ENCODE results near the gene P2RY2.

P2RY2 gene

DNA sequence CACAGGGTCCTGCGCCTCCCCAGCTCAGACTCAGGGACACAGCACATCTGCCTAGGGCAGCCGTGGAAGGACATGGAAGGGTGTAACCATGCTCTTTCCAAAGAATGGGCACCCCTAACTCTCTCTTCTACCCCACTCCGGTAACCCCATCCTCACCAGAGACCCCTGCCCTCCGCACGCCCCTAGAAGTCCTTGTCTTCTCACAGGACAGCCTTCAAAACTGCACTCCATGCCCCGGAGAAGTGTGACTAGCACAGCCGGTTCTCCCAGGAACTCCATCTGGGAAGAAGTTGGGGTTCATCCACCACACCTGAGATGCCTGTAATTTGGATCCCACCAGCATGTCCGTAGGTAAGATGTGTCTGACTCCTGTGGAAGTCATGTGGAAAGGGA lies 25.0 kb downstream of the P2RY2 start:
- H3K27ac Mint-ChIP-seq, result no peak overlapping the region
- CTCF ChIA-PET, result interaction anchor here (0.6 to 3.4 kb wide), 6 partner anchors 7 to 712 kb away, joined by 3 to 19 read pairs (median 5); no protein-coding TSS in a partner anchor
- H3K4me1 Mint-ChIP-seq, result peaks cover 7% of the 10 kb centered on the region

DNA sequence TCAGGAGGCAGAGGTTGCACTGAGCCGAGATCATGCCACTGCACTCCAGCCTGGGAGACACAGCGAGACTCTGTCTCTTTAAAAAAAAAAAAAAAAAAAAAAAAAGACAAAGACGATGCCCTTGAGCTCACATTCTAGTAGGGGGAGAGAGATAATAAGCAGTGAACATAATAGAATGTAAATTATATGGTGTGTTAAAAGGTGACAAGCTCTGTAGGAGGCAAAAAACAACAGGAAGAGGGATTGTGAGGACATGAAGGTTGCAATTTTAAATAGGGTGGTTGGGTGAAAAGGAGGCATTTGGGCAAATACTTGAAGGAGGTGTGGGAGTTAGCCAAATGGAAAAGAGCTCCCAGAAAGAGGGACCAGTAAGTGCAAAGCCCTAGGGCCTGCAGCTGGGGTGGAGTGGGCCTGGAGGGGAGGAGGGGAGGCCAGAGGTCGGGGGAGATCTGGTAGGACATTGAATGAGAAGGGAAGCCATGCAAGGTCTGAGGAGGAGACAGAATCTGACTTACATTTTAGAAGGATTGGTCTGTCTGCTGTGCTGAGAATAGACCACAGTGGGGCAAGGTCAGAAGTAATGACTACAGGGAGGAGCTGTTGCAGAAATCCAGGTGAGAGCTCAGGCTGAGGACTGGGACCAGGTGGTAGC lies 26.6 kb downstream of the P2RY2 start:
- Mint-ChIP-seq H3K4me3 (no peak overlapping the region), H3K9me3 (no peaks in the 10 kb centered on the region), H3K36me3 (no peaks in the 10 kb centered on the region), H3K4me1 (peaks cover 7% of the 10 kb centered on the region), H3K27me3 (peaks cover 51% of the 10 kb centered on the region), H3K27ac (no peak overlapping the region)
- DNase-seq, result peak; percentile 6
- CTCF ChIA-PET, result interaction anchor here (0.6 to 3.4 kb wide), 5 partner anchors 8 to 77 kb away, joined by 3 to 19 read pairs (median 3); no protein-coding TSS in a partner anchor

More for the DNA sequence above, 25.0 kb downstream of the P2RY2 start:
- DNase-seq, result no peak
- H3K27me3 Mint-ChIP-seq, result peaks cover 51% of the 10 kb centered on the region
- H3K4me3 Mint-ChIP-seq, result no peak overlapping the region
- no peaks in the 10 kb centered on the region for H3K36me3 Mint-ChIP-seq
- H3K9me3 Mint-ChIP-seq, result no peaks in the 10 kb centered on the region

DNA sequence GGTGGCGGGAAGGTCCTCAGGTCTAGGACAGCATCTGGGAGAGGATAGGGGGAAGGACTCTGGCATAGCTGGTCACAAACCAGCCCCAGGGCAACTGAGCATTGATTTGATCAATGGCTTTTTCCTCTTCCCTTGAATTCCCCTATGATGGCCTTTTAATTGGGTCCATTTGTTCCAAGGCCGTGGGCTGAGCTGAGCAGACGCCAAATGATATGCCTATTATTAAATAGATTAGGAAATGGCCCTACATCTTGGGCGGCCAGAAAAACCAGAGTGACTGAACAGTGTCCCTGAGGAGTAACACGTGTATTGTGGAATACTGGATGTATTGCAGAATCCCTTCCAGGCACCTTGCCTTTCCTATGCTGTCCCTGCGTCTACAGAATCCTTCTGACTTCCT lies 27.4 kb downstream of the P2RY2 start:
- no peak for DNase-seq
- CTCF ChIA-PET, result interaction anchor here (0.6 to 3.4 kb wide), 3 partner anchors 9 to 77 kb away, joined by 3 to 19 read pairs (median 3); no protein-coding TSS in a partner anchor
- H3K4me3 Mint-ChIP-seq, result no peak overlapping the region
- peaks cover 7% of the 10 kb centered on the region for H3K4me1 Mint-ChIP-seq
- no peaks in the 10 kb centered on the region for H3K36me3 Mint-ChIP-seq
- H3K9me3 Mint-ChIP-seq, result no peaks in the 10 kb centered on the region
- H3K27me3 Mint-ChIP-seq, result peaks cover 43% of the 10 kb centered on the region
- no peak overlapping the region for H3K27ac Mint-ChIP-seq

DNA sequence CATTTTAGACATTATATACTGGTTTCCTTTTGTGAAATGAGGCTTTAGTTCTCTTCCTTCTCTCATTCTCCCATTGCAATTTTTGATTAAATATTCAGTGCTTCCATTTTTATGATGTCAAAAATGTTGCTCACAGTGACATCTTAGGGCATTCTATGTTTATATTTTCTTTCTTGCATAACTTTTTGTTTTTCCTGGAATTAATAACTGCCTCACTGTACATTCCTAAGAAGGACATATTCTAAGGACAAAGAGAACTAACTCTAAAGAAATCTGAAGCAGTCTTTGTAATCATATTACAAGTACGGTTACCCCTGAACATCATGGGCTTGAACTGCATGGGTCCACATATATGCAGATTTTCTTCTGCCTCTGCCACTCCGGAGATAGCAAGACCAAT lies 28.2 kb downstream of the P2RY2 start:
- Mint-ChIP-seq H3K27me3 (peaks cover 35% of the 10 kb centered on the region), H3K36me3 (no peaks in the 10 kb centered on the region), H3K27ac (no peak overlapping the region), H3K4me1 (peaks cover 7% of the 10 kb centered on the region), H3K9me3 (no peaks in the 10 kb centered on the region), H3K4me3 (no peak overlapping the region)
- CTCF ChIA-PET, result interaction anchor here (3.4 kb wide), 1 partner anchor 10 kb away, joined by 19 read pairs; no protein-coding TSS in a partner anchor
- peak; percentile 8 for DNase-seq

DNA sequence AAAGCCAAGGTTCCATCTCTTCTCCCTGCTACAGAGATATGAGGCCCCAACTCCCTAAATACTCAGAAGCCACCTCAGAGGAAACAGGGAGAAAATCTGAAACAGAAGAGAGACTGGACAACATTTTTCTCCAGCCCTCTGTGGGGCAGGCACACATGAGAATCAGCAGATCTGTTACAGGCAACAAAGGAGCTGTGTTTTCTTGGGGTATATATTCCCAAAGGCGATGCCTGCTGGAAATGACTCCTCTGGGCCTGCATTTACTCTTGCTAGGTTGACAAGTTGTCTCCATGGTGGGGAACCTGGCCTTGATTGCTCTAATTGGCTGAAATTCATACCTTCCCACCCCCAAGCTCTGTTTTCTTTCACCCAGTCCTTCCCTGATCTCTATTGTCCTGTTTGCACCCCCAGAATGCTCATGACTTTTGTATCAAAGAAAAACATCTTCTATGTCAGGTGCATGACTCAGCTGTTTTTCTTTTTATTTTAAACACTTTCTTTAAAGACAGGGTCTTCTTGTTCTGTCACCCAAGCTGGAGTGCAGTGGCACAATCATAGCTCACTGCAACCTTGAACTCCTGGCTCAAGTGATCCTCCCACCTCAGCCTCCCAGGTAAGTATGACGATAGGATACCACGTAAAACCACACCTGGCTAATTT lies 30.6 kb downstream of the P2RY2 start:
- Mint-ChIP-seq H3K4me1 (peaks cover 7% of the 10 kb centered on the region), H3K4me3 (no peak overlapping the region), H3K36me3 (no peaks in the 10 kb centered on the region), H3K27ac (no peak overlapping the region), H3K9me3 (no peaks in the 10 kb centered on the region), H3K27me3 (peaks cover 16% of the 10 kb centered on the region)
- CTCF ChIA-PET, result no interaction called here
- peak; percentile 19 for DNase-seq

DNA sequence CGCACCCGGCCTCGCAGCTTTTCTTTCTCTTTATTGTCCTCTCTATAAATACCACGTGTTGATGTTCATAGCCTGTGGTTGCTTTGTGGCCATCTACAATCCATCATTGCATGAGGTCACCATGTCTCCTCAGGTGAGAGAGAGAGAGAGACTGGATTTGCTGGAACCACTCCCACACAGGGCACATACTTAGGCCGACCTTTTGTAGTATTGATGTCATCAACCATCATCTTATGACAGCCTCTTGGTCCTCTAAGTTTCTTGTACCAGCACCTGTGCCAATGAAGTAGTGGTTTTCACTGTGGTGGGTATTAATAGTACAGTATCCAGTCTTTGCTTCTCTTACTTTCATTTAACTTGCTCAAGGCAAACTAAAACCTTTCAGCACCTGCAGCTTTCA lies 31.2 kb downstream of the P2RY2 start:
- Mint-ChIP-seq H3K27ac (no peak overlapping the region), H3K4me3 (no peak overlapping the region), H3K4me1 (peaks cover 7% of the 10 kb centered on the region), H3K9me3 (no peaks in the 10 kb centered on the region), H3K27me3 (peaks cover 16% of the 10 kb centered on the region), H3K36me3 (no peaks in the 10 kb centered on the region)
- CTCF ChIA-PET, result no interaction called here
- no peak for DNase-seq

DNA sequence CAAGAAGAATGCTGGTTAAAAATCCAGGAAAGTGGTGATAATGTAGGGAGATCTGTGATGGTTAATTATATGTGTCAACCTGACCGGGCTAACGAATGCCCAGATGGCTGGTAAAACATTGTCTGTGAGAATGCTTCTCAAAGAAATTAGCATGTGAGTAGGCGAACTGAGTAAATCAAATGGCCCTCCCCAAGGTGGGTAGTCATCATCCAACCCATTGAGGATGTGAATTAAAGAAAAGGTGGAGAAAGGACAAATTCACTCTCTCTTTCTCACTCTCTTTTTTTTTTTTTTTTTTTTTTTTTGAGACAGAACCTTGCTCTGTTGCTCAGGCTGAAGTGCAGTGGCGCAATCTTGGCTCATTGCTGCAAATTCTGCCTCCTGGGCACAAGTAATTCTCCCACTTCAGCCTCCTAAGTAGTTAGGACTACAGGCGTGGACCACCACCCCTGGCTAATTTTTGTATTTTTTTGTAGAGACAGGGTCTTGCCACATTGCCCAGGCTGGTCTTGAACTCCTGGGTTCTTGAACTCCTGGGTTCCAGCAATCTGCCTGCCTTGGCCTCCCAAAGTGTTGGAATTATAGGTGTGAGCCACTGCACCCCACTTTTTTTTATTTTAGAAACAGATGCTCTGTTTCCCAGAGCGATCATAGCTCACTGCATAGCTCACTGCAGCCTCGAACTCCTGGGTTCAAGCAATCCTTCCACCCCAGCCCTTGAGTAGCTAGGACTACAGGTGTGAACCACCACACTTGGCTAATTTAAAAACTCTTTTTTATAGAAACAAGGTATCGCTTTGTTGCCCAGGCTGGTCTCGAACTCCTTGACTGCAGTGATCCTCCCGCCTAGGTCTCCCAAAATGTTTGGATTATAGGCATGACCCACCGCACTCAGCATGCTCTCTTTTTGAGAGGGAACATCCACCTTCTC lies 32.0 kb downstream of the P2RY2 start:
- Mint-ChIP-seq H3K4me3 (no peak overlapping the region), H3K9me3 (no peaks in the 10 kb centered on the region), H3K27ac (peak overlapping the region; percentile 13), H3K36me3 (no peaks in the 10 kb centered on the region), H3K4me1 (peaks cover 7% of the 10 kb centered on the region), H3K27me3 (peaks cover 11% of the 10 kb centered on the region)
- CTCF ChIA-PET, result no interaction called here
- peak; percentile 40 for DNase-seq

DNA sequence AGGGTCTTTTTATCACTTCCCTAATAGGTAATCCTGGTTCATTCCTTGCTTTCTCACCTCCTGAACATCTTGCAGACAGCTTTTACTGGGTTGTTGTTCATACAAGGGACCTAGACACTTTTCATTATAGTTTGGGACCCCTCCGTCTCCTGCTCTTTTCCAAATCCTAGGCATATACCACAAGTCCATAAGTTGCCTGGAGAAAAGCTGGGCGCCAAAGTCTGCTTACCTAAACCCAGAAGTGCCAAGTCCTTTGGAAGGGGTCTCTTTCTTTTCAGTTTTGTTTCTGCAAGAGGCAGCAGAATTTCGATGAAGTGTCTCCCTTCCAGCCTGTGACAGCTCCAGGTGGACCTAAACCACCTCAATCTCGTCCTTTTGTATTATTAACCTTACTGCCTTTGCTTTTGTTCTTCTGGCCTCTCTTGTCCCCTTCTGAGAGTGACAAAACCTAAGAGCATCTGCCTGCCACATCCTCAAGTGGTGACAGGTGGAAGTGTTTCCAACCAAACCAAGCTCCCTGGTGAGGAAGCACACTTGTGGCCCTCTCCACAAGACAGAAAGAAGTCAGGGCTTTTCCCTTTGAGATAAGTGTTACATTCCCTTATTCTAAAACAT lies 34.6 kb downstream of the P2RY2 start:
- no peak overlapping the region for H3K27ac Mint-ChIP-seq
- H3K4me3 Mint-ChIP-seq, result no peak overlapping the region
- H3K4me1 Mint-ChIP-seq, result no peaks in the 10 kb centered on the region
- no peaks in the 10 kb centered on the region for H3K36me3 Mint-ChIP-seq
- peak; percentile 50 for DNase-seq
- CTCF ChIA-PET, result interaction anchor here (1.0 to 1.2 kb wide), 4 partner anchors 8 to 15 kb away, joined by 3 to 5 read pairs (median 4); no protein-coding TSS in a partner anchor
- H3K9me3 Mint-ChIP-seq, result no peaks in the 10 kb centered on the region
- peaks cover 9% of the 10 kb centered on the region for H3K27me3 Mint-ChIP-seq

DNA sequence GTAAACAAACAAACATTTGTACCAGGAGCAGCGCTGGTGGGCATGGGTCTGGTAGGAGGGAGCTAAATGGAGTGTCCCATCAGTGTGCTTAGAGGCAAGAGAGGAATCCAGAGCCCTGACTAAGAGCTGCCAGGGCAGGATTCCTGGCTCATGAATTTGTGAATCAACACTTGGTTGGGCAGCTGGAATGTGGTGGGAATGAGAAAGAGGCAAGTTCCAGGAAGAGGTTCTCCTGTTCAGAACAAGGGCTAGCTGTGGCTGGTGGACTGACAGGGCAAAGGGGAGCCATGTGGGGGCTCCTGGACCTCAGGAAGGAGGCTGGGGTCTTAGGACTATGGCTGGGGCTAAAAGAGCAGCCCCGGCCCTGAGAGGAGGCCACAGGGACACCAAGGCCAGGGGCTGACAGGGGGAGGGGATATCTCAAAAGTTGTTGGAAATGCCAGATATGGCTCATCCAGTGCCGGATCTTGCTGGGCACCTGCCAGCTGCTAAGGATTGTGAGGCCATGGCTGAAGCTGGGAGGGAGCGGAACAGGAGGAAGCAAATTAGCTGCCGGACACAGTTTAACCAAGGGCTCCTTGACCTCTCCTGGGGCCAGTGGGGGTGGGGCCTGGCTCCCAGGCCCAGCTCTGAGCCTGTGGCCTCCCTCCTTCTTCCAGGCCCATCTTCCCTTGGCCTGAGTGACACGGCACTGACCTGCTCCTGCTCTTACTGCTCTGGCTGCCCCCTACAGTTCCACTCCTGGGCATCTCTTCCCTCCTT lies 39.4 kb downstream of the P2RY2 start:
- H3K4me3 Mint-ChIP-seq, result no peak overlapping the region
- no peaks in the 10 kb centered on the region for H3K4me1 Mint-ChIP-seq
- no peak overlapping the region for H3K27ac Mint-ChIP-seq
- CTCF ChIA-PET, result no interaction called here
- no peaks in the 10 kb centered on the region for H3K9me3 Mint-ChIP-seq
- no peak for DNase-seq
- peaks cover 40% of the 10 kb centered on the region for H3K27me3 Mint-ChIP-seq
- H3K36me3 Mint-ChIP-seq, result no peaks in the 10 kb centered on the region

DNA sequence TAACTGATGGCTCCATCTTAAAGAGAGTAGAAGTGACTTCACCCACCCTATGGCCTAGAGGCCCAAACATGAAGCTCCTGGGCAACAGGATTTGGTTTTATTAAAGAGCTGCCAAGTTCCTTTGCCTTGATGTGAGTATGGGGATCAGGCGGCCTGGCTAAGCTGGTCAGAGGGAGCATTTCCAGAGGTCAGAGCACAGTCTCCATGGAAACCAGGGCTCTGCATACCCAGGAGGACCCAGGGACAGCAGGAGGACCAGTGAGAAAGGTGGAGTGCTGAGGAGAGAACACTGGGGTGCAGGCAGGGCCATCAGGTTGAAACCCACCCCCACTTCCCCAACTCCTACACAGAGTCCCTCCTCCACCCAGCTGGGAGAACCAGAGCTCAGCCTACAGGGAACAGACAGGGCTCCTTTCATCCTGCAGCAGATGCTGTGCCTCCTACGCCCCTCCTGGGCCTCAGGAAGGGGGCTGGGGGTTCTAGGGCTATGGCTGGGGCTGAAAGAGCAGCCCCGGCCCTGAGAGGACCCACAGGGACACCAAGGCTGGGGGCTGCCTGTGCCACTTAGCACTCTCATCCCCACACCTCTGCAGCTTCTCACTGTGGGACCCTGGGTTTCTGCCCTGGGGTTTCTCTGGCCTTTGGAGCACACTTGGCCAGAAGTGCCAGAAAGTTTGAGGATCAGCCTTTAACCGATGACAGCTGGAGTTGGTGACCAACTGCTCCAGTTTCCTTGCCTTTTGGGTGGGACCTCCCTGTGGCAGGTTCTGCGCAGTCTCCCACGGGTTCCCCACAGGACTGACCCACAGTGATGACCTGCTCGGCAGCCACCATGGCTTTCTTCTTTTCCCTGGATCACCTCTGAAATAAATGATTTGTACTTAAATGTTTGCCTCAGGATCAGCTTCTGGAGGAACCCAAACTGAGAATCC lies 40.3 kb downstream of the P2RY2 start:
- CTCF ChIA-PET, result interaction anchor here (1.8 kb wide), 1 partner anchor 15 kb away, joined by 5 read pairs; no protein-coding TSS in a partner anchor
- H3K27ac Mint-ChIP-seq, result no peak overlapping the region

DNA sequence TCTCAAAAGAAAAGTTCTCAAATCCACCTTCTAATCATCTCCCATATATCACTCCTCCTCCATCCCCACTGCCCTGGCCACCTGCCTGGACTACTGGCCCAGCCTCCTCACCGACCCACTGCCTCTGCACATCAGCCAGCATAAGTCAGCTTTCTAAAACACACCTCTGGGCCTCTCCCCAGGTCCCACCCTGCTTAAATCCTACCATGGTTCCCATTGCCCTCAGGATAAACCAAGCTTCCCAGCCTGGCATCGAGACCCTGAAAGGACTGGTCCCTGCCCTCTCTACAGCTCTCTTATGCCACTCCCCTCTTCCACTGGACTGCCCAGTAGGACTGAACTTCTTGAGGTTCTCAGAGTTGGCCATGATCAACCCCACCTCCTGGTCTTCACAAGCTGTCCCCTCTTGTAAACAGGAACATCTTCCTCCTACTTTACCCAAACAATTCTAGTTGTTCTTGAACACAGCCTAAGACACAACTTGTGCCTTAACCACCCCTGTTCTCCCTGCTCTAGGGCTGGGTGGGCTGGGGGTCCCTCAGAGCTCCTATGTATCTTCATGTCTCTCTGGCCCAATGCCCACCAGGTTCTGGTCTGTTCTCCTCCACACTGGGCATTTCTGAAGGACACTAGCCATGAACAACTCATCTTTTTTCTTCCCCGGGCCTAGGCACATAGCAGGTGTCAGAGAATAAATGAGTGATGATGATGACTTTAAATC lies 41.5 kb downstream of the P2RY2 start:
- Mint-ChIP-seq H3K4me3 (no peak overlapping the region), H3K27me3 (peaks cover 60% of the 10 kb centered on the region), H3K9me3 (no peaks in the 10 kb centered on the region), H3K4me1 (no peaks in the 10 kb centered on the region), H3K27ac (peak overlapping the region; percentile 29), H3K36me3 (no peaks in the 10 kb centered on the region)
- CTCF ChIA-PET, result interaction anchor here (1.0 to 1.8 kb wide), 3 partner anchors 16 to 30 kb away, joined by 3 to 5 read pairs (median 3); no protein-coding TSS in a partner anchor
- no peak for DNase-seq

More for the DNA sequence above, 40.3 kb downstream of the P2RY2 start:
- no peak overlapping the region for H3K4me3 Mint-ChIP-seq
- H3K9me3 Mint-ChIP-seq, result no peaks in the 10 kb centered on the region
- H3K4me1 Mint-ChIP-seq, result no peaks in the 10 kb centered on the region
- H3K36me3 Mint-ChIP-seq, result no peaks in the 10 kb centered on the region
- peaks cover 48% of the 10 kb centered on the region for H3K27me3 Mint-ChIP-seq
- no peak for DNase-seq

DNA sequence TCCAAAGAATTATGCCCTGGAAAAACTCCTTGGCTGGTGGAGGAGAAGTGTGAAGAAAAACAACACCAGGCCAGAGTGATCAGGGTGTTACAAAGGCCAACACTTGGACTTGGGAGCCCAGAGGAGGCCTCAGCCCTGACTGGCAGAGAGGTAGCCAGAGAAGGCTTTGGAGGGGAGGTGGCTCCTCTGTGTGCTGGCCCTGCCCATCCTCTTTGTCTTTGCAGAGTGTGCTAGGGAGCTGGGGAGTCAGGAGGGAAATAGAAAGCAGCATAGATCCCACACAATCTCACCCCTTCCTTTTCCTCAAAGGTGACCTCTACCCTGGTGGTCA lies 42.0 kb downstream of the P2RY2 start:
- Mint-ChIP-seq H3K27me3 (peaks cover 65% of the 10 kb centered on the region), H3K9me3 (no peaks in the 10 kb centered on the region), H3K27ac (no peak overlapping the region), H3K36me3 (no peaks in the 10 kb centered on the region), H3K4me3 (no peak overlapping the region), H3K4me1 (no peaks in the 10 kb centered on the region)
- CTCF ChIA-PET, result interaction anchor here (1.0 to 1.2 kb wide), 2 partner anchors 24 to 29 kb away, joined by 3 read pairs; no protein-coding TSS in a partner anchor
- no peak for DNase-seq
